Ishikawa (cell line): ENCODE results near the gene POU3F3.

Experiments used
- CEBPB ChIP-seq: IDR thresholded peaks from 2 replicates; pipeline ENCODE4 v1.6.1; 2012
- CREB1 ChIP-seq: IDR thresholded peaks from 2 replicates; pipeline ENCODE4 v1.6.1; 2012; ENCODE audit warnings: low read depth
- EGR1 ChIP-seq: IDR thresholded peaks from 2 replicates; pipeline ENCODE4 v1.6.1; 2012
- EP300 ChIP-seq: IDR thresholded peaks from 2 replicates; pipeline ENCODE4 v1.6.1; 2012; ENCODE audit warnings: borderline replicate concordance
- FOXM1 ChIP-seq: IDR thresholded peaks from 2 replicates; pipeline ENCODE4 v1.6.1; 2012; ENCODE audit warnings: low read depth, borderline replicate concordance
- NFIC ChIP-seq: IDR thresholded peaks from 2 replicates; pipeline ENCODE4 v1.6.1; 2012
- RAD21 ChIP-seq: IDR thresholded peaks from 2 replicates; pipeline ENCODE4 v1.6.1; 2012; ENCODE audit warnings: low read depth
- TAF1 ChIP-seq: IDR thresholded peaks from 2 replicates; pipeline ENCODE4 v1.6.1; 2012; ENCODE audit warnings: low read depth, mild to moderate bottlenecking
- TCF12 ChIP-seq: IDR thresholded peaks from 2 replicates; pipeline ENCODE4 v1.6.1; 2012; ENCODE audit warnings: low read depth
- TEAD4 ChIP-seq: IDR thresholded peaks from 2 replicates; pipeline ENCODE4 v1.6.1; 2012
- USF1 ChIP-seq: IDR thresholded peaks from 2 replicates; pipeline ENCODE4 v1.6.1; 2012
- YY1 ChIP-seq: IDR thresholded peaks from 2 replicates; pipeline ENCODE4 v1.6.1; 2012; ENCODE audit warnings: low read depth
- ZBTB7A ChIP-seq: IDR thresholded peaks from 2 replicates; pipeline ENCODE4 v1.6.1; 2012; ENCODE audit warnings: low read depth
- TF ChIP-seq, protein P1 (sequence below): IDR thresholded peaks from 2 replicates; pipeline ENCODE4 v1.6.1; 2012
- TF ChIP-seq, protein P2 (sequence below): IDR thresholded peaks from 2 replicates; pipeline ENCODE4 v1.6.1; 2012; ENCODE audit warnings: low read depth, mild to moderate bottlenecking

POU3F3 gene

DNA sequence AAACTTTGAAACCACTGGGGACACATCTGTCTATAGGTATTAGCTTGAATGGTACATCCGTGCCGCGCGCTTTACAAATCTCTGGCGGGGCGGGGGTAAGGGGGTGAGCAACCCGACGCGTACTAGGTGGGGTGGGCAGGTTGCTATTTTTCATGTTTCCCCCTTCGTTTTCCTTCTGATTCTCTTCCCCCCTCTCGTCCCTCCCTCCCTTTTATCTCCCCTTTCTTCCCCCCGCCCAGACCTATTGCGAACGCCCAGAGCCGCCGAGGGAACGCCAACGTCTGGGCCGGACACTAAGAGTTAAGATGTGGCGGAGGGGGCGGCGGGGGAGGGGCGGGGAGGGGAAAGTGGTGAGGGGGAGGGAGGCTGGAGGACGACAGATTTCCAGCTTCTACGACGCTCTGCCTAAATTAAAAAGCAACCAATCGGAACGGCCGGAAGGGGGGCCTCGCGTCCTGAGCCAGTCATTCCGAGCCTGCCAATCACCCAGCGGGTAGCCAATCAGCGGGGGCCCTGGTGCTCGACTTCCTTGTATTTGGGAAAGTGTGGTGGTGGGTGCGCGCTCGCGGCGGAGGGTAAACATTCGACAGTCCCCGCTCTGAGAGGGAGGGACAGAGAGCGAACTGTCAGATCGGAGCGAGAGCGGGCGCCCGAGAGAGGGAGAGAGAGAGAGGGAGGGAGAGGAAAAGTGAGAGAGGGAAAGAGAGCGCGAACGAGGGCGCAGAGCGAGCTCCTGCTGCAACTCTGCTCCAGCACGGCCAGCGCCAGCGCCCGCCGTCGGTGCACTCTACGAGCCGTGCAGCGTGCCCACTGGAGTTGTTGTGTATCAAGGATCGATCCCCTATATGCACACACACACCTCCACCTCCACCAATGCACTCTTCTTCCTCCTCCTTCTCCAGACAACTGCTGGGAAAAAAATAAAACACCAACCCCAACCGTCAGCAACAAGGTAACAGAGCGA, at the start of gene POU3F3:
TSS of gene POU3F3 (plus strand) at position 582 of the 964 bp plus-strand sequence. CDS start 1,396 bp downstream, outside the sequence.
- TF ChIP-seq, protein P1, sequence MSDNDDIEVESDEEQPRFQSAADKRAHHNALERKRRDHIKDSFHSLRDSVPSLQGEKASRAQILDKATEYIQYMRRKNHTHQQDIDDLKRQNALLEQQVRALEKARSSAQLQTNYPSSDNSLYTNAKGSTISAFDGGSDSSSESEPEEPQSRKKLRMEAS: peak; percentile 85
- TF ChIP-seq CREB1 (no peak), TEAD4 (peak; percentile 11; the same call in 1 of the 2 replicates), ZBTB7A (peak; percentile 30; the same call in 1 of the 2 replicates), TCF12 (no peak), EP300 (no peak)
- TF ChIP-seq, protein P2, sequence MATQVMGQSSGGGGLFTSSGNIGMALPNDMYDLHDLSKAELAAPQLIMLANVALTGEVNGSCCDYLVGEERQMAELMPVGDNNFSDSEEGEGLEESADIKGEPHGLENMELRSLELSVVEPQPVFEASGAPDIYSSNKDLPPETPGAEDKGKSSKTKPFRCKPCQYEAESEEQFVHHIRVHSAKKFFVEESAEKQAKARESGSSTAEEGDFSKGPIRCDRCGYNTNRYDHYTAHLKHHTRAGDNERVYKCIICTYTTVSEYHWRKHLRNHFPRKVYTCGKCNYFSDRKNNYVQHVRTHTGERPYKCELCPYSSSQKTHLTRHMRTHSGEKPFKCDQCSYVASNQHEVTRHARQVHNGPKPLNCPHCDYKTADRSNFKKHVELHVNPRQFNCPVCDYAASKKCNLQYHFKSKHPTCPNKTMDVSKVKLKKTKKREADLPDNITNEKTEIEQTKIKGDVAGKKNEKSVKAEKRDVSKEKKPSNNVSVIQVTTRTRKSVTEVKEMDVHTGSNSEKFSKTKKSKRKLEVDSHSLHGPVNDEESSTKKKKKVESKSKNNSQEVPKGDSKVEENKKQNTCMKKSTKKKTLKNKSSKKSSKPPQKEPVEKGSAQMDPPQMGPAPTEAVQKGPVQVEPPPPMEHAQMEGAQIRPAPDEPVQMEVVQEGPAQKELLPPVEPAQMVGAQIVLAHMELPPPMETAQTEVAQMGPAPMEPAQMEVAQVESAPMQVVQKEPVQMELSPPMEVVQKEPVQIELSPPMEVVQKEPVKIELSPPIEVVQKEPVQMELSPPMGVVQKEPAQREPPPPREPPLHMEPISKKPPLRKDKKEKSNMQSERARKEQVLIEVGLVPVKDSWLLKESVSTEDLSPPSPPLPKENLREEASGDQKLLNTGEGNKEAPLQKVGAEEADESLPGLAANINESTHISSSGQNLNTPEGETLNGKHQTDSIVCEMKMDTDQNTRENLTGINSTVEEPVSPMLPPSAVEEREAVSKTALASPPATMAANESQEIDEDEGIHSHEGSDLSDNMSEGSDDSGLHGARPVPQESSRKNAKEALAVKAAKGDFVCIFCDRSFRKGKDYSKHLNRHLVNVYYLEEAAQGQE: no peak

DNA sequence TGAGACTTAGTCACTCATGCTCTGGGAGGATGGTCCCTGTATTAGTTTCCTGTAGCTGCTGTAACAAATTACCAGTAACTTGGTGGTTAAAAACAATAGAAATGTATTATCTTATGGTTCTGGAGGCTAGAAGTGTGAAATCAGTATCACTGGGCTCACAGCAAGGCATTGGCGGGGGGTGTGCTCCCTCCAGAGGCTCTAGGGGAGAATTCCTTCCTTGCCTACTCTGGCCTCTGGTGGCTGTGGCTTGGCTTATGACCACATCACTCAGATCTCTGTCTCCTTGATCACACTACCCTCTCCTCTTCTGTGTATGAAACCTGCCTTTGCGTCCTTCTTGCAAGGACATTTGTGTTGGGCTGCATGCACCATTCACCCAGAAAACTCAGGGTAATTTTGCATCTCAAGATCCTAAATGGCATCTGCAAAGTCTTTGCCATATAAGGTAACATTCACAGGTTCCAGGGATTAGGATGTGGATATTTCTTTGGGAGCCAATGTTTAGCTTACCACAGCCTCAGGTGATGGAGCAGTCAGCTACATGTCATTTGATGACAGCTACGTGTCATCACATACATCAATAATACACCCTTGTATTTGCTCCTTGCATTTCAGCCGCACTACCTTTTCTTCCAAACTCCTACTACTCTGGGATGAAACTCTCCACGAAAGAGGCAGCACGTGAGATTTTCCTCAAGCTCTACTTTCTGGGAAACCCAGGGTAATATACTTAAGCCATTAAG, 49.6 kb upstream of the POU3F3 start:
- TF ChIP-seq, protein P1: no peak
- TF ChIP-seq CEBPB (no peak), NFIC (no peak), FOXM1 (no peak), EP300 (no peak), CREB1 (no peak), RAD21 (no peak), USF1 (no peak), TEAD4 (no peak), TCF12 (no peak), TAF1 (no peak)
- TF ChIP-seq, protein P2: no peak

GRCh38 chr2:104812286-104812685, 41.6 kb upstream of the POU3F3 start:
- no peak for TF ChIP-seq RAD21
- no peak for TF ChIP-seq FOXM1
- no peak for TF ChIP-seq YY1
- no peak for TF ChIP-seq EGR1
- TF ChIP-seq TCF12: no peak
- TF ChIP-seq USF1: no peak
- TF ChIP-seq TAF1: no peak
- TF ChIP-seq CEBPB: no peak
- TF ChIP-seq ZBTB7A: no peak
- TF ChIP-seq, protein P2: no peak
- TF ChIP-seq, protein P1: no peak
- TF ChIP-seq TEAD4: no peak
- no peak for TF ChIP-seq CREB1
- no peak for TF ChIP-seq EP300
- no peak for TF ChIP-seq NFIC

DNA sequence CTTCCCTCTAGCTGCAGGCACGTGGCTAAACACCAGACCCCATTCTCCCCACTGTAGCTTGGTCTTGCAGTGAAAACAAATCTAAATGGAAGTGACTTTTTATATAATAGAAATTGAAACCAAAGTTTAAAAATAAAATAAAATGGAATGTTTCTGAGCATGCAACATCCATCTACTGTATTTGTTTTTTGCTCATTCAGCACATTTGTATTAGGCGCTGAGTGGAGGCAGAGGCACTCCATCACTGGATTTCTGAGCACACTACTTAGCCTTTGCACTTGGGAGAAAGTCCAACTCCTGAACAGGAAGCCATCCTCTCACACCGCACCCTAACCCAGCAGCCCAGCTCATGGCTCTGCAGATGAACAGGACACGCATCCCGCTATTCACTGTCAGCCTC, 37.8 kb upstream of the POU3F3 start:
- TF ChIP-seq USF1 (no peak), RAD21 (no peak), FOXM1 (no peak), TEAD4 (no peak)
